ENCODE data around the gene RTTN. TPM values are rescaled to one million over a fixed set of nuclear protein-coding genes. Genes with fewer than 3 reads are reported as not detected.

RTTN gene
- polyA plus RNA-seq, 1 donor (not counting 4 experiments of a cell fraction or from before 2014, with no cell fraction given): 77.3 TPM

DNA sequence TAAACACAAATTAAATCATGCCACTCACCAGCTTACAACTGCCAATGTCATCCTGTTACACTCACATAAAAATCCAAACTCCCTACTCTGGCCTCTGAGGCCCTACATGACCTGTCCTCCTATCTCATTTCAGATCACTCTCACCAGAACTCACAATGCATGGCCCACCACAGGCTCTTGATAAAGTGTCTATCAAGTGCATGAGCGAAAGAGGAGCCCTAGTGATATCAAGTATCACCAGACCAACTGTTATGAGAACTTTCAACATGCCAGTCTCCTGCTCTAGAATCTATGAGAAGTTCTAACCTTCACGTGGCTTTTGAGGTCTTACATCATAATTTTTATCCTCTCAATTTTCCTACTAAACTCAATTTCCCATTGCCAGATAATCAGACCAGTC, 181.4 kb downstream of the RTTN start:
- Histone ChIP-seq H3K27ac (ENCODE audit: control insufficient read depth, insufficient read depth, low read length) (no peak overlapping the region), H3K79me2 (ENCODE audit: control insufficient read depth, insufficient read depth, low read length) (peaks cover 30% of the 10 kb centered on the region), H4K20me1 (ENCODE audit: control insufficient read depth, extremely low read depth, insufficient read depth, low read length) (no peaks in the 10 kb centered on the region), H3K9me3 (ENCODE audit: control insufficient read depth, low read depth, low read length) (no peaks in the 10 kb centered on the region), H3K4me1 (ENCODE audit: control insufficient read depth, extremely low read depth, insufficient read depth, low read length) (no peaks in the 10 kb centered on the region), H2AFZ (ENCODE audit: control insufficient read depth, low read length) (no peak overlapping the region), H3K9ac (ENCODE audit: control insufficient read depth, extremely low read depth, insufficient read depth, low read length) (no peak overlapping the region), H3K4me3 (ENCODE audit: control insufficient read depth in 2 of 3, extremely low read depth in 1 of 3, insufficient read depth in 2 of 3, low read depth in 1 of 3, low read length in 3 of 3) (no peak overlapping the region), H3K27me3 (ENCODE audit: control insufficient read depth, extremely low read depth, insufficient read depth, low read length) (no peaks in the 10 kb centered on the region), H3K4me2 (ENCODE audit: control insufficient read depth, extremely low read depth, insufficient read depth, low read depth, low read length) (no peak overlapping the region), H3K36me3 (ENCODE audit: control insufficient read depth in 2 of 2, extremely low read depth in 1 of 2, insufficient read depth in 2 of 2, low read length in 2 of 2) (peaks cover 37 to 54% of the 10 kb centered on the region in 2 experiments), H3K9me1 (ENCODE audit: control insufficient read depth, extremely low read depth, insufficient read depth, low read length) (no peaks in the 10 kb centered on the region)
- FAIRE-seq: no peak
- DNase-seq (ENCODE audit: low read depth, low spot score): no peak
- dilution Hi-C loops (cut with MboI; ENCODE audit: extremely low pct_ligation_motif_present, low sequenced_read_pairs): no loop called here
- TF ChIP-seq CTCF (optimal IDR thresholded peaks at IDR 0.05 in 1 of 3, IDR thresholded peaks at IDR 0.05 in 1 of 3, conservative IDR thresholded peaks at IDR 0.05 in 1 of 3; ENCODE audit: extremely low read depth in 1 of 3, insufficient read depth in 2 of 3, low read length in 3 of 3) (no peak), EZH2 (IDR thresholded peaks at IDR 0.05; ENCODE audit: low read length) (no peak)

GRCh38 chr18:70022636-70023035, 182.9 kb downstream of the RTTN start:
- dilution Hi-C loops (cut with MboI; ENCODE audit: extremely low pct_ligation_motif_present, low sequenced_read_pairs): no loop called here
- FAIRE-seq: no peak
- H3K27me3 ChIP-seq (ENCODE audit: control insufficient read depth, extremely low read depth, insufficient read depth, low read length): no peaks in the 10 kb centered on the region

More at GRCh38 chr18:70022636-70023035, 182.9 kb downstream of the RTTN start:
- Histone ChIP-seq H3K9ac (ENCODE audit: control insufficient read depth, extremely low read depth, insufficient read depth, low read length) (no peak overlapping the region), H3K79me2 (ENCODE audit: control insufficient read depth, insufficient read depth, low read length) (peaks cover 27% of the 10 kb centered on the region), H3K27ac (ENCODE audit: control insufficient read depth, insufficient read depth, low read length) (no peak overlapping the region), H3K9me1 (ENCODE audit: control insufficient read depth, extremely low read depth, insufficient read depth, low read length) (no peaks in the 10 kb centered on the region), H3K4me2 (ENCODE audit: control insufficient read depth, extremely low read depth, insufficient read depth, low read depth, low read length) (no peak overlapping the region), H3K4me3 (ENCODE audit: control insufficient read depth in 2 of 3, extremely low read depth in 1 of 3, insufficient read depth in 2 of 3, low read depth in 1 of 3, low read length in 3 of 3) (no peak overlapping the region), H3K36me3 (ENCODE audit: control insufficient read depth in 2 of 2, extremely low read depth in 1 of 2, insufficient read depth in 2 of 2, low read length in 2 of 2) (peaks cover 35 to 59% of the 10 kb centered on the region in 2 experiments), H3K4me1 (ENCODE audit: control insufficient read depth, extremely low read depth, insufficient read depth, low read length) (no peaks in the 10 kb centered on the region), H3K9me3 (ENCODE audit: control insufficient read depth, low read depth, low read length) (no peaks in the 10 kb centered on the region), H4K20me1 (ENCODE audit: control insufficient read depth, extremely low read depth, insufficient read depth, low read length) (no peaks in the 10 kb centered on the region), H2AFZ (ENCODE audit: control insufficient read depth, low read length) (no peak overlapping the region)
- no peak for TF ChIP-seq CTCF (optimal IDR thresholded peaks at IDR 0.05 in 1 of 3, IDR thresholded peaks at IDR 0.05 in 1 of 3, conservative IDR thresholded peaks at IDR 0.05 in 1 of 3; ENCODE audit: extremely low read depth in 1 of 3, insufficient read depth in 2 of 3, low read length in 3 of 3)
- TF ChIP-seq EZH2 (IDR thresholded peaks at IDR 0.05; ENCODE audit: low read length): no peak
- DNase-seq (ENCODE audit: low read depth, low spot score): no peak

Measured in keratinocyte (primary cell).